AG09309 (cell line): ENCODE results near the gene FOXN3.
"Not testable (repeated sequence)": the region's sequence is repeated elsewhere in the genome, so short reads cannot be mapped to it uniquely, and the experiment has no call there.

Source experiments
- DNase-seq: peaks from one replicate; pipeline ENCODE4 v3.0.0-alpha.2; 2010; ENCODE audit warnings: low read depth
- H3K4me3 ChIP-seq: 2 replicates; pipeline ENCODE4 v1.5.1; 2011; ENCODE audit warnings: mild to moderate bottlenecking, low read depth, low read length, moderate library complexity; ENCODE audit not compliant: control insufficient read depth
- CTCF ChIP-seq: IDR thresholded peaks from 2 replicates; pipeline ENCODE4 v1.5.1; 2011; ENCODE audit warnings: mild to moderate bottlenecking, low read depth, low read length, inconsistent platforms; ENCODE audit not compliant: insufficient read depth, control insufficient read depth; ENCODE audit errors: missing control alignments

Gene FOXN3

GRCh38 chr14:89121968-89122620 is 294.9 kb downstream of the FOXN3 start:
- TF ChIP-seq CTCF: no peak
- DNase-seq: no peak
- no peak overlapping the region for H3K4me3 ChIP-seq

GRCh38 chr14:89117012-89117411 is 300.0 kb downstream of the FOXN3 start:
- no peak overlapping the region for H3K4me3 ChIP-seq
- TF ChIP-seq CTCF: no peak
- no peak for DNase-seq

GRCh38 chr14:89114109-89114508 is 302.9 kb downstream of the FOXN3 start:
- DNase-seq: no peak
- no peak overlapping the region for H3K4me3 ChIP-seq
- TF ChIP-seq CTCF: no peak

- DNase-seq: no peak
- TF ChIP-seq CTCF: no peak
- no peak overlapping the region for H3K4me3 ChIP-seq
These were observed 304.3 kb downstream of the FOXN3 start for GRCh38 chr14:89112720-89113119.

GRCh38 chr14:89111766-89112543 is 305.1 kb downstream of the FOXN3 start:
- not testable (repeated sequence) for H3K4me3 ChIP-seq, DNase-seq

- not testable (repeated sequence) for H3K4me3 ChIP-seq, DNase-seq
These were observed 305.8 kb downstream of the FOXN3 start for GRCh38 chr14:89111232-89111631.

- no peak for TF ChIP-seq CTCF
- DNase-seq: no peak
- no peak overlapping the region for H3K4me3 ChIP-seq
These were observed 306.9 kb downstream of the FOXN3 start for GRCh38 chr14:89110110-89110509.

GRCh38 chr14:89108608-89109007 is 308.4 kb downstream of the FOXN3 start:
- no peak for TF ChIP-seq CTCF
- no peak overlapping the region for H3K4me3 ChIP-seq
- no peak for DNase-seq
